C4-2B (cell line): Measurements from ENCODE around the gene PAK2.
"Not testable (repeated sequence)": the region's sequence is repeated elsewhere in the genome, so short reads cannot be mapped to it uniquely, and the experiment has no call there.

ENCODE experiments used
- CTCF ChIP-seq: fragments of 450-650 bp; conservative IDR thresholded peaks from 2 replicates; pipeline ENCODE4 v1.5.1; 2017; ENCODE audit warnings: mild to moderate bottlenecking
- ZFX ChIP-seq: fragments of 450-650 bp; IDR thresholded peaks from 2 replicates; pipeline ENCODE4 v1.6.1; 2017

- not testable (repeated sequence) for TF ChIP-seq CTCF, ZFX
Measured at GRCh38 chr3:196829651-196830050, 90.0 kb downstream of the PAK2 start.
